AG09309 (cell line): ENCODE data around the gene CELF4.

Source experiments
- DNase-seq: peaks from one replicate; pipeline ENCODE4 v3.0.0-alpha.2; 2010; ENCODE audit warnings: low read depth
- H3K4me3 ChIP-seq: 2 replicates; pipeline ENCODE4 v1.5.1; 2011; ENCODE audit warnings: mild to moderate bottlenecking, low read depth, low read length, moderate library complexity; ENCODE audit not compliant: control insufficient read depth
- CTCF ChIP-seq: IDR thresholded peaks from 2 replicates; pipeline ENCODE4 v1.5.1; 2011; ENCODE audit warnings: mild to moderate bottlenecking, low read depth, low read length, inconsistent platforms; ENCODE audit not compliant: insufficient read depth, control insufficient read depth; ENCODE audit errors: missing control alignments

The CELF4 gene

GRCh38 chr18:37318360-37319355 lies 246.9 kb downstream of the CELF4 start:
- no peak for DNase-seq
- H3K4me3 ChIP-seq = no peak overlapping the region
- TF ChIP-seq CTCF = no peak

- no peak for DNase-seq
- no peak overlapping the region for H3K4me3 ChIP-seq
- TF ChIP-seq CTCF = no peak
Observed at GRCh38 chr18:37317486-37317885, 248.1 kb downstream of the CELF4 start.

- TF ChIP-seq CTCF = no peak
- DNase-seq = no peak
- H3K4me3 ChIP-seq = no peak overlapping the region
Observed at GRCh38 chr18:37316468-37316867, 249.1 kb downstream of the CELF4 start.

- no peak overlapping the region for H3K4me3 ChIP-seq
- no peak for DNase-seq
- TF ChIP-seq CTCF = no peak
Observed at GRCh38 chr18:37315935-37316334, 249.7 kb downstream of the CELF4 start.

- no peak overlapping the region for H3K4me3 ChIP-seq
- TF ChIP-seq CTCF = no peak
- no peak for DNase-seq
Observed at GRCh38 chr18:37314534-37314933, 251.1 kb downstream of the CELF4 start.

- DNase-seq = no peak
- TF ChIP-seq CTCF = no peak
Observed at GRCh38 chr18:37313624-37314023, 252.0 kb downstream of the CELF4 start.

GRCh38 chr18:37309861-37310260 lies 255.7 kb downstream of the CELF4 start:
- no peak for TF ChIP-seq CTCF
- DNase-seq = no peak

More at GRCh38 chr18:37313624-37314023, 252.0 kb downstream of the CELF4 start:
- H3K4me3 ChIP-seq = no peak overlapping the region

More at GRCh38 chr18:37309861-37310260, 255.7 kb downstream of the CELF4 start:
- no peak overlapping the region for H3K4me3 ChIP-seq
